IPS-20b (cell line): ENCODE data around the gene NELL2.

ENCODE experiments used
- H3K27ac ChIP-seq: one replicate; pipeline ENCODE4 v1.5.1; 2013; ENCODE audit warnings: low read length
- H3K27me3 ChIP-seq: 2 replicates; pipeline ENCODE4 v1.6.1; 2013; ENCODE audit warnings: mild to moderate bottlenecking, low read length, inconsistent platforms; ENCODE audit not compliant: insufficient read depth
- H3K36me3 ChIP-seq: 2 replicates; pipeline ENCODE4 v1.6.1; 2013; ENCODE audit warnings: low read depth, mild to moderate bottlenecking, inconsistent platforms, low read length, moderate library complexity; ENCODE audit not compliant: insufficient read depth
- H3K4me1 ChIP-seq: 2 replicates; pipeline ENCODE4 v1.6.1; 2013; ENCODE audit warnings: mild to moderate bottlenecking, control low read depth, inconsistent platforms, low read length, moderate library complexity; ENCODE audit not compliant: insufficient read depth
- H3K4me3 ChIP-seq: 2 replicates; pipeline ENCODE4 v1.5.1; 2013; ENCODE audit warnings: mild to moderate bottlenecking, low read length, inconsistent platforms
- H3K9ac ChIP-seq: 2 replicates; pipeline ENCODE4 v1.6.1; 2013; ENCODE audit warnings: low read depth, mild to moderate bottlenecking, inconsistent platforms, low read length, moderate library complexity
- H3K9me3 ChIP-seq: 2 replicates; pipeline ENCODE4 v1.6.1; 2013; ENCODE audit warnings: mild to moderate bottlenecking, low read depth, low read length, inconsistent platforms; ENCODE audit not compliant: insufficient read depth

Gene NELL2

GRCh38 chr12:44875417-44875953 is 630 bp downstream of the NELL2 start:
- no peaks in the 10 kb centered on the region for H3K9me3 ChIP-seq
- no peak overlapping the region for H3K27ac ChIP-seq
- no peaks in the 10 kb centered on the region for H3K36me3 ChIP-seq
- H3K27me3 ChIP-seq = peaks cover 33% of the 10 kb centered on the region
- peak overlapping the region; percentile 79 for H3K9ac ChIP-seq
- H3K4me1 ChIP-seq = peaks cover 8% of the 10 kb centered on the region; the same call in 1 of the 2 replicates
- peak overlapping the region; percentile 94 for H3K4me3 ChIP-seq

- H3K9ac ChIP-seq = peak overlapping the region; percentile 79
- no peaks in the 10 kb centered on the region for H3K9me3 ChIP-seq
- no peak overlapping the region for H3K27ac ChIP-seq
- H3K36me3 ChIP-seq = no peaks in the 10 kb centered on the region
- peak overlapping the region; percentile 94 for H3K4me3 ChIP-seq
- peaks cover 8% of the 10 kb centered on the region; the same call in 1 of the 2 replicates for H3K4me1 ChIP-seq
- peaks cover 33% of the 10 kb centered on the region for H3K27me3 ChIP-seq
Observed at GRCh38 chr12:44874981-44875416, 1.1 kb downstream of the NELL2 start.

- peaks cover 8% of the 10 kb centered on the region; the same call in 1 of the 2 replicates for H3K4me1 ChIP-seq
- peak overlapping the region; percentile 94 for H3K4me3 ChIP-seq
- no peak overlapping the region for H3K27ac ChIP-seq
- no peaks in the 10 kb centered on the region for H3K9me3 ChIP-seq
- H3K36me3 ChIP-seq = no peaks in the 10 kb centered on the region
- H3K27me3 ChIP-seq = peaks cover 33% of the 10 kb centered on the region
- no peak overlapping the region for H3K9ac ChIP-seq
Observed at GRCh38 chr12:44873898-44874297, 2.2 kb downstream of the NELL2 start.

GRCh38 chr12:44869503-44869902 is 6.6 kb downstream of the NELL2 start:
- Histone ChIP-seq H3K9me3 (no peaks in the 10 kb centered on the region), H3K27me3 (peaks cover 6% of the 10 kb centered on the region), H3K4me3 (no peak overlapping the region), H3K9ac (no peak overlapping the region), H3K36me3 (no peaks in the 10 kb centered on the region), H3K4me1 (peaks cover 6% of the 10 kb centered on the region; the same call in 1 of the 2 replicates), H3K27ac (no peak overlapping the region)

- H3K27me3 ChIP-seq = no peaks in the 10 kb centered on the region
- no peak overlapping the region for H3K4me3 ChIP-seq
- H3K36me3 ChIP-seq = no peaks in the 10 kb centered on the region
- no peaks in the 10 kb centered on the region for H3K4me1 ChIP-seq
- no peak overlapping the region for H3K9ac ChIP-seq
- H3K9me3 ChIP-seq = no peaks in the 10 kb centered on the region
- no peak overlapping the region for H3K27ac ChIP-seq
Observed at GRCh38 chr12:44863867-44864266, 12.2 kb downstream of the NELL2 start.

- no peak overlapping the region for H3K27ac ChIP-seq
- no peaks in the 10 kb centered on the region for H3K36me3 ChIP-seq
- H3K27me3 ChIP-seq = no peaks in the 10 kb centered on the region
- no peak overlapping the region for H3K9ac ChIP-seq
- no peak overlapping the region for H3K4me3 ChIP-seq
- no peaks in the 10 kb centered on the region for H3K4me1 ChIP-seq
- no peaks in the 10 kb centered on the region for H3K9me3 ChIP-seq
Observed at GRCh38 chr12:44859998-44860689, 16.0 kb downstream of the NELL2 start.

- H3K9me3 ChIP-seq = no peaks in the 10 kb centered on the region
- H3K4me1 ChIP-seq = no peaks in the 10 kb centered on the region
- no peak overlapping the region for H3K27ac ChIP-seq
- no peaks in the 10 kb centered on the region for H3K36me3 ChIP-seq
- H3K27me3 ChIP-seq = no peaks in the 10 kb centered on the region
- H3K4me3 ChIP-seq = no peak overlapping the region
- H3K9ac ChIP-seq = no peak overlapping the region
Observed at GRCh38 chr12:44858226-44858855, 17.8 kb downstream of the NELL2 start.

GRCh38 chr12:44852483-44852882 is 23.6 kb downstream of the NELL2 start:
- H3K9me3 ChIP-seq = no peaks in the 10 kb centered on the region
- H3K36me3 ChIP-seq = no peaks in the 10 kb centered on the region
- no peak overlapping the region for H3K27ac ChIP-seq
- no peaks in the 10 kb centered on the region for H3K27me3 ChIP-seq
- H3K4me3 ChIP-seq = no peak overlapping the region
- no peaks in the 10 kb centered on the region; the same call in 1 of the 2 replicates for H3K4me1 ChIP-seq
- H3K9ac ChIP-seq = no peak overlapping the region

- no peak overlapping the region for H3K4me3 ChIP-seq
- no peak overlapping the region for H3K9ac ChIP-seq
- H3K36me3 ChIP-seq = no peaks in the 10 kb centered on the region
- no peaks in the 10 kb centered on the region for H3K27me3 ChIP-seq
- H3K27ac ChIP-seq = no peak overlapping the region
- no peaks in the 10 kb centered on the region for H3K9me3 ChIP-seq
- H3K4me1 ChIP-seq = no peaks in the 10 kb centered on the region; the same call in 1 of the 2 replicates
Observed at GRCh38 chr12:44851586-44851985, 24.5 kb downstream of the NELL2 start.

- no peaks in the 10 kb centered on the region for H3K36me3 ChIP-seq
- H3K9ac ChIP-seq = no peak overlapping the region
- H3K27me3 ChIP-seq = no peaks in the 10 kb centered on the region
- no peak overlapping the region for H3K4me3 ChIP-seq
- H3K27ac ChIP-seq = no peak overlapping the region
- H3K4me1 ChIP-seq = no peaks in the 10 kb centered on the region; the same call in 1 of the 2 replicates
- no peaks in the 10 kb centered on the region for H3K9me3 ChIP-seq
Observed at GRCh38 chr12:44848703-44849085, 27.4 kb downstream of the NELL2 start.

GRCh38 chr12:44847888-44848702 is 28.0 kb downstream of the NELL2 start:
- no peak overlapping the region for H3K4me3 ChIP-seq
- no peak overlapping the region for H3K9ac ChIP-seq
- no peaks in the 10 kb centered on the region for H3K9me3 ChIP-seq
- no peak overlapping the region for H3K27ac ChIP-seq
- H3K36me3 ChIP-seq = no peaks in the 10 kb centered on the region
- H3K4me1 ChIP-seq = no peaks in the 10 kb centered on the region; the same call in 1 of the 2 replicates
- H3K27me3 ChIP-seq = no peaks in the 10 kb centered on the region
